ENCODE data around the gene GTF2H2C. TPM values are rescaled to one million over a fixed set of nuclear protein-coding genes. Genes with fewer than 3 reads are reported as not detected.
A peak's percentile ranks its signal among the peaks of the same experiment; 100 is the strongest.
"Not testable (repeated sequence)": the region's sequence is repeated elsewhere in the genome, so short reads cannot be mapped to it uniquely, and the experiment has no call there.

GTF2H2C gene
- total RNA-seq, 1 donor from 2014 or later: 4.2 TPM

- H3K36me3 ChIP-seq: no peaks in the 10 kb centered on the region
- no peak overlapping the region for H3K27ac ChIP-seq
- no peak overlapping the region for H3K4me3 ChIP-seq
- TF ChIP-seq, protein P1, sequence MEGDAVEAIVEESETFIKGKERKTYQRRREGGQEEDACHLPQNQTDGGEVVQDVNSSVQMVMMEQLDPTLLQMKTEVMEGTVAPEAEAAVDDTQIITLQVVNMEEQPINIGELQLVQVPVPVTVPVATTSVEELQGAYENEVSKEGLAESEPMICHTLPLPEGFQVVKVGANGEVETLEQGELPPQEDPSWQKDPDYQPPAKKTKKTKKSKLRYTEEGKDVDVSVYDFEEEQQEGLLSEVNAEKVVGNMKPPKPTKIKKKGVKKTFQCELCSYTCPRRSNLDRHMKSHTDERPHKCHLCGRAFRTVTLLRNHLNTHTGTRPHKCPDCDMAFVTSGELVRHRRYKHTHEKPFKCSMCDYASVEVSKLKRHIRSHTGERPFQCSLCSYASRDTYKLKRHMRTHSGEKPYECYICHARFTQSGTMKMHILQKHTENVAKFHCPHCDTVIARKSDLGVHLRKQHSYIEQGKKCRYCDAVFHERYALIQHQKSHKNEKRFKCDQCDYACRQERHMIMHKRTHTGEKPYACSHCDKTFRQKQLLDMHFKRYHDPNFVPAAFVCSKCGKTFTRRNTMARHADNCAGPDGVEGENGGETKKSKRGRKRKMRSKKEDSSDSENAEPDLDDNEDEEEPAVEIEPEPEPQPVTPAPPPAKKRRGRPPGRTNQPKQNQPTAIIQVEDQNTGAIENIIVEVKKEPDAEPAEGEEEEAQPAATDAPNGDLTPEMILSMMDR (IDR thresholded peaks at IDR 0.05): no peak
- intact Hi-C loops (cut with DNase I): no loop called here
- no peaks in the 10 kb centered on the region for H3K4me1 ChIP-seq
- DNase-seq (ENCODE audit: low spot score in 2 of 2): no peak
- no peaks in the 10 kb centered on the region for H3K9me3 ChIP-seq
- no peaks in the 10 kb centered on the region for H3K27me3 ChIP-seq
These were observed 31.4 kb upstream of the GTF2H2C start for GRCh38 chr5:69528609-69529008.

DNA sequence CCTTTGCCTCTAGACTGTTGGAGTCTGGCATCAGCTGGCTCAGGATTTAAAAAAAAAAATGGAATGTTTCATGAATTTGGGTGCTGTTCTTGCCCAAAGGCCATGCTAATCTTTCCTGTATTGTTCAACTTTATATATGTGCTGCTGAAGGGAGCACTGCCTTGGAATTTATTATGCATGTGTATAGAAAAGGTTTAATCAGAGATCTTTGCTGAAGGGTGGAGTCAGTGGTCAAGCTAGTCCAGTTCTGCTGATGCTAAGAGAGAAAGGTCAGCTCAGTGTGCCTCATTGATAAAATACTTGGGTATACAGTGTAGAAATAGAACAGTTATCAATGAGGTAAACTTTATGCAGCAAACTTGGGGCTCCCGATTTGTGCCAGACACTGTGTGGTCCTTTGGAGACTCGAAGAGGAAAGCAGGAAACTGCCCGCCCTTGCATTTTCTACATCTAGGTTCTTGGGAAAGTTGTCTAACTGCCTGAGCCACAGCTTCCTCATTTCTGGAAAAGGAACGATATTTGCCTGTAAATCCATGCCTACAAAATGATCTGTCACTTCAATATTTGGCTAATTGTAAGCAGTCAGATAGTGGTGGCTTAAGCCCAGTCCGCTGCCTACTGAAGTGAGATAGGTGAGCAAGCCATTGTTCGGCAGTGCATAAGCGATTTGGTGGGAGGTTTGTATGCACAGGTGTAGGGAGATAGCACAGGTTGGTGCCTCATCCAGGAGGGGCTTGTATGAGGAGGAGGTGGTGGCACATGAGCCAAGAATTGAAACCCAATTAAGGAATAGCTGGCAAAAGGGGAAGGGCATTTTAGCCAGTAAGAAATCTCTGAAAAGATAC lies 29.2 kb upstream of the GTF2H2C start:
- TF ChIP-seq, protein P1 (IDR thresholded peaks at IDR 0.05): no peak
- DNase-seq (ENCODE audit: low spot score in 2 of 2): no peak
- Histone ChIP-seq H3K27ac (no peak overlapping the region), H3K9me3 (no peaks in the 10 kb centered on the region), H3K36me3 (no peaks in the 10 kb centered on the region), H3K4me1 (no peaks in the 10 kb centered on the region), H3K27me3 (no peaks in the 10 kb centered on the region), H3K4me3 (no peak overlapping the region)
- intact Hi-C loops (cut with DNase I): no loop called here

DNA sequence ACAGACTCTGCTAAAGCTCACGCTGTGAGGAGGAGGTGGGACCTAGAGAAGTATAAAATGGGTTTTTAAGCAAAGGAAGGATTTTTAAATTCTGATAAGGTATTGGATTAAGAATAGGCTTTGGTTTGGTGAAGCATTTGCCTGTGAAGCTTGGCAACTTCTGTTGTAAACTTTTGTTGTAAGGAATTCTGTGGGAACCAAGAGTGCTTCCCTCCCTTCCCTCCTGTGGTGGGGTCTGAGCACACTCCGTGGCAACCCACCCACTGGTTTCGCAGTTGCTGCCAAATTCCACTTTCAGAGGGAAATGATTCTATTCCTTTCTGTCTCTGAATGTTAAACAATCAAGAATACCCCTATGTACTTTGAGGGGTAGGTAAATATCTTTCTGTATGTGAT lies 28.6 kb upstream of the GTF2H2C start:
- Histone ChIP-seq H3K4me1 (no peaks in the 10 kb centered on the region), H3K9me3 (no peaks in the 10 kb centered on the region), H3K36me3 (no peaks in the 10 kb centered on the region), H3K27ac (no peak overlapping the region), H3K4me3 (no peak overlapping the region), H3K27me3 (no peaks in the 10 kb centered on the region)
- intact Hi-C loops (cut with DNase I): no loop called here
- TF ChIP-seq, protein P1 (IDR thresholded peaks at IDR 0.05): no peak
- DNase-seq (ENCODE audit: low spot score in 2 of 2): no peak

GRCh38 chr5:69537911-69538310 lies 22.1 kb upstream of the GTF2H2C start:
- H3K27ac ChIP-seq; intact Hi-C loops (cut with DNase I); H3K4me1 ChIP-seq; H3K4me3 ChIP-seq; H3K36me3 ChIP-seq; H3K9me3 ChIP-seq; DNase-seq (ENCODE audit: low spot score in 2 of 2); H3K27me3 ChIP-seq: not testable (repeated sequence)

DNA sequence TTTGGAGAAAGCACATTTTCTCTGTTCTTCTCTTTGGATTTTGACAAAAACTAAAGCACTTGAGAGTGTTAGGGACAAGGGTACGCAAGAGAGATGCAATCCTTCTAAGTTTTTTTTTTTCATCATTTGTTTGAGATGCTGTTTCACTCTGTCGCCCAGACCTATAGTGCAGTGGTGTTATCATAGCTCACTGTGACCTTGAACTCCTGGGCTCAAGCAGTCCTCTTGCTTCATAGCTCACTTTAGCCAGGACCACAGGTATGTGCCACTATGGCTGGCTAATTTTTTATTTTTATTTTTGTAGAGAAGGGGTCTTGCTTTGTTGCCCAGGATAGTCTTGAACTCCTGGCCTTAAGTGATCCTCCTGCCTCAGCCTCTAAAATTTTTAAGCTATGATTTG lies 21.3 kb upstream of the GTF2H2C start:
- H3K27ac ChIP-seq; intact Hi-C loops (cut with DNase I); H3K4me1 ChIP-seq: not testable (repeated sequence)

GRCh38 chr5:69541347-69541746 lies 18.6 kb upstream of the GTF2H2C start:
- H3K9me3 ChIP-seq; H3K27ac ChIP-seq; H3K4me1 ChIP-seq; intact Hi-C loops (cut with DNase I); DNase-seq (ENCODE audit: low spot score in 2 of 2); H3K36me3 ChIP-seq; H3K27me3 ChIP-seq; H3K4me3 ChIP-seq: not testable (repeated sequence)

More for the DNA sequence above, 21.3 kb upstream of the GTF2H2C start:
- not testable (repeated sequence) for H3K27me3 ChIP-seq; H3K4me3 ChIP-seq; DNase-seq (ENCODE audit: low spot score in 2 of 2); H3K9me3 ChIP-seq; H3K36me3 ChIP-seq

GRCh38 chr5:69542838-69543618 lies 17.0 kb upstream of the GTF2H2C start:
- intact Hi-C loops (cut with DNase I); H3K4me1 ChIP-seq; DNase-seq (ENCODE audit: low spot score in 2 of 2); H3K27me3 ChIP-seq; H3K9me3 ChIP-seq; H3K4me3 ChIP-seq; H3K27ac ChIP-seq; H3K36me3 ChIP-seq: not testable (repeated sequence)

DNA sequence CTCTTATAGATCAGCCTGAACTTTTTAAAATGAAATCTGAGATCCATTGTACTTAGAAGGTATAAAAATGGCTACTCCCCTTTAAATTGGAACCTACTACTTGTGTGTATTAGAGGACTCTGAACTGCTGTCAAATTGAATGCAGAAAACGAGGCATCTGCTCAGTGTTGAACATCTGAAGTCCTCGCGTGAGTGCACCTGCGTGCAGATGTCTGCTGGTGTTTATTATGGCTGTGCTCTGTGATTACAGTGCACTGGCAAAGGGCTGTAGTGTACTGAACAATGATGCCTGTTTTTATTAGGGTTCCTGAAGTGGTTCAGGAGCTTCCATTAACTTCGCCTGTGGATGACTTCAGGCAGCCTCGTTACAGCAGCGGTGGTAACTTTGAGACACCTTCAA lies 15.4 kb upstream of the GTF2H2C start:
- H3K27ac ChIP-seq, H3K27me3 ChIP-seq: not testable (repeated sequence)

GRCh38 chr5:69560587-69561431 lies 818 bp downstream of the GTF2H2C start:
- peak in 1 of 2 donors; percentile 33 for DNase-seq (ENCODE audit: low spot score in 2 of 2)
- H3K27ac ChIP-seq; H3K27me3 ChIP-seq; H3K36me3 ChIP-seq; H3K9me3 ChIP-seq; H3K4me1 ChIP-seq; intact Hi-C loops (cut with DNase I): not testable (repeated sequence)
- peak overlapping the region; percentile 21 to 52 for H3K4me3 ChIP-seq

More for the DNA sequence above, 15.4 kb upstream of the GTF2H2C start:
- DNase-seq (ENCODE audit: low spot score in 2 of 2); H3K36me3 ChIP-seq; H3K4me3 ChIP-seq; H3K4me1 ChIP-seq; H3K9me3 ChIP-seq; intact Hi-C loops (cut with DNase I): not testable (repeated sequence)

- H3K4me3 ChIP-seq; intact Hi-C loops (cut with DNase I); H3K4me1 ChIP-seq; DNase-seq (ENCODE audit: low spot score in 2 of 2); H3K27ac ChIP-seq; H3K9me3 ChIP-seq; H3K27me3 ChIP-seq; H3K36me3 ChIP-seq: not testable (repeated sequence)
These were observed 6.2 kb downstream of the GTF2H2C start for GRCh38 chr5:69566172-69566571.

All from ascending aorta (tissue), 2 donors.